HEK293 (cell line): ENCODE results near the gene DIP2C.

Experiments used
- ATF2 ChIP-seq: fragments of 450-650 bp; formaldehyde crosslinking; IDR thresholded peaks from 2 replicates; pipeline ENCODE4 v1.5.1; 2016; ENCODE audit warnings: missing biosample characterization, missing genetic modification characterization, low read depth
- PRDM4 ChIP-seq: fragments of 450-650 bp; formaldehyde crosslinking; IDR thresholded peaks from 2 replicates; pipeline ENCODE4 v1.5.1; 2017; ENCODE audit warnings: missing biosample characterization, missing genetic modification characterization
- ZBTB10 ChIP-seq: fragments of 450-650 bp; formaldehyde crosslinking; IDR thresholded peaks from 2 replicates; pipeline ENCODE4 v1.5.1; 2016; ENCODE audit warnings: missing biosample characterization, missing genetic modification characterization
- ZBTB26 ChIP-seq: fragments of 450-650 bp; formaldehyde crosslinking; optimal IDR thresholded peaks from 2 replicates; pipeline ENCODE3; 2016; ENCODE audit warnings: missing biosample characterization, mild to moderate bottlenecking, missing genetic modification characterization
- ZFP41 ChIP-seq: fragments of 450-650 bp; formaldehyde crosslinking; IDR thresholded peaks from 2 replicates; pipeline ENCODE4 v1.5.1; 2016; ENCODE audit warnings: missing biosample characterization, missing genetic modification characterization, borderline replicate concordance
- ZNF184 ChIP-seq: fragments of 450-650 bp; IDR thresholded peaks from 2 replicates; pipeline ENCODE4 v1.5.1; 2018; ENCODE audit warnings: missing biosample characterization, mild to moderate bottlenecking, missing genetic modification characterization
- ZNF398 ChIP-seq: fragments of 450-650 bp; formaldehyde crosslinking; IDR thresholded peaks from 2 replicates; pipeline ENCODE4 v1.5.1; 2017; ENCODE audit warnings: missing biosample characterization, missing genetic modification characterization
- ZNF404 ChIP-seq: fragments of 450-650 bp; formaldehyde crosslinking; IDR thresholded peaks from 2 replicates; pipeline ENCODE4 v1.5.1; 2017; ENCODE audit warnings: missing biosample characterization, missing genetic modification characterization
- ZNF423 ChIP-seq: fragments of 450-650 bp; formaldehyde crosslinking; IDR thresholded peaks from 2 replicates; pipeline ENCODE4 v1.5.1; 2016; ENCODE audit warnings: missing biosample characterization, missing genetic modification characterization
- ZNF521 ChIP-seq: fragments of 450-650 bp; formaldehyde crosslinking; IDR thresholded peaks from 2 replicates; pipeline ENCODE4 v1.5.1; 2017; ENCODE audit warnings: missing biosample characterization, mild to moderate bottlenecking, missing genetic modification characterization
- ZNF549 ChIP-seq: fragments of 450-650 bp; IDR thresholded peaks from 2 replicates; pipeline ENCODE4 v1.5.1; 2018; ENCODE audit warnings: missing biosample characterization, missing genetic modification characterization, mild to moderate bottlenecking, inconsistent platforms, moderate library complexity
- ZNF561 ChIP-seq: fragments of 450-650 bp; IDR thresholded peaks from 2 replicates; pipeline ENCODE4 v1.5.1; 2018; ENCODE audit warnings: missing biosample characterization, missing genetic modification characterization, borderline replicate concordance
- ZNF610 ChIP-seq: fragments of 450-650 bp; formaldehyde crosslinking; IDR thresholded peaks from 2 replicates; pipeline ENCODE4 v1.5.1; 2016; ENCODE audit warnings: missing biosample characterization, missing genetic modification characterization, borderline replicate concordance
- ZNF626 ChIP-seq: fragments of 450-650 bp; sonication (Bioruptor Pico); formaldehyde crosslinking; IDR thresholded peaks from 2 replicates; pipeline ENCODE4 v1.5.1; 2018; ENCODE audit warnings: missing biosample characterization, missing genetic modification characterization, inconsistent platforms
- ZNF670 ChIP-seq: fragments of 450-650 bp; formaldehyde crosslinking; IDR thresholded peaks from 2 replicates; pipeline ENCODE4 v1.5.1; 2016; ENCODE audit warnings: missing biosample characterization, missing genetic modification characterization, low read depth
- ZNF76 ChIP-seq: fragments of 450-650 bp; formaldehyde crosslinking; IDR thresholded peaks from 2 replicates; pipeline ENCODE4; 2016; ENCODE audit warnings: low read depth, missing biosample characterization, missing genetic modification characterization, borderline replicate concordance
- ZSCAN30 ChIP-seq: fragments of 450-650 bp; IDR thresholded peaks from 2 replicates; pipeline ENCODE4 v1.5.1; 2018; ENCODE audit warnings: missing biosample characterization, mild to moderate bottlenecking, missing genetic modification characterization, moderate library complexity
- ZXDB ChIP-seq: fragments of 450-650 bp; formaldehyde crosslinking; IDR thresholded peaks from 2 replicates; pipeline ENCODE4 v1.5.1; 2016; ENCODE audit warnings: missing biosample characterization, missing genetic modification characterization

The DIP2C gene

GRCh38 chr10:689121-689451 lies 382 bp downstream of the DIP2C start (continued):
- TF ChIP-seq ZBTB10 (tag by site-specific recombination) (0 out of 2 replicates have a peak, but pooled peaks have one; percentile 44), ZNF398 (no peak), ZXDB (no peak), ZNF521 (tag by site-specific recombination) (no peak), ZNF549 (no peak), ATF2 (tag by site-specific recombination) (no peak), ZFP41 (tag by site-specific recombination) (no peak), ZSCAN30 (tag by site-specific recombination) (0 out of 2 replicates have a peak, but pooled peaks have one; percentile 23), ZNF184 (tag by site-specific recombination) (no peak), ZNF423 (tag by site-specific recombination) (no peak), PRDM4 (tag by site-specific recombination) (no peak), ZNF76 (tag by site-specific recombination) (0 out of 2 replicates have a peak, but pooled peaks have one; percentile 12), ZNF561 (tag by site-specific recombination) (0 out of 2 replicates have a peak, but pooled peaks have one; percentile 0), ZNF626 (no peak), ZBTB26 (tag by site-specific recombination) (peak; percentile 63), ZNF404 (tag by site-specific recombination) (no peak), ZNF610 (tag by site-specific recombination) (no peak), ZNF670 (tag by site-specific recombination) (no peak)
